SK-N-SH treated with all-trans-retinoic acid at 6 μM for 48 hours (cell line): ENCODE results near the gene MSI1.

Source experiments
- ATAC-seq: fragments of 200-7000 bp; cut with Tn5 transposase; 3 replicates; pipeline ENCODE4 v1.9.1; 2020; ENCODE audit warnings: mild to moderate bottlenecking, moderate library complexity
- ARNTL ChIP-seq: fragments of 450-650 bp; formaldehyde crosslinking; IDR thresholded peaks from 2 replicates; pipeline ENCODE4 v1.5.0; 2020; ENCODE audit warnings: low read depth, mild to moderate bottlenecking, moderate library complexity, borderline replicate concordance
- BACH2 ChIP-seq: fragments of 250-450 bp; sonication (Bioruptor Pico); IDR thresholded peaks from 2 replicates; pipeline ENCODE4 v1.9.0; 2021; ENCODE audit warnings: mild to moderate bottlenecking, borderline replicate concordance
- CREB5 ChIP-seq: fragments of 250-450 bp; sonication (Bioruptor Pico); IDR thresholded peaks from 2 replicates; pipeline ENCODE4 v1.5.1; 2020; ENCODE audit warnings: low read depth, mild to moderate bottlenecking, moderate library complexity
- CSDC2 ChIP-seq: fragments of 250-450 bp; sonication (Bioruptor Pico); IDR thresholded peaks from 2 replicates; pipeline ENCODE4 v1.5.0; 2020; ENCODE audit warnings: mild to moderate bottlenecking, moderate library complexity
- CSRNP3 ChIP-seq: fragments of 250-450 bp; sonication (Bioruptor Pico); IDR thresholded peaks from 2 replicates; pipeline ENCODE4 v1.5.1; 2021; ENCODE audit warnings: mild to moderate bottlenecking, moderate library complexity
- GLIS3 ChIP-seq: fragments of 250-450 bp; sonication (Bioruptor Pico); IDR thresholded peaks from 2 replicates; pipeline ENCODE4 v1.5.0; 2020; ENCODE audit warnings: mild to moderate bottlenecking, moderate library complexity
- ISL1 ChIP-seq: fragments of 250-450 bp; sonication (Bioruptor Pico); IDR thresholded peaks from 2 replicates; pipeline ENCODE4 v2.1.2; 2022; ENCODE audit warnings: mild to moderate bottlenecking, moderate library complexity
- OSR1 ChIP-seq: fragments of 250-450 bp; sonication (Bioruptor Pico); IDR thresholded peaks from 2 replicates; pipeline ENCODE4 v1.8.0; 2022; ENCODE audit warnings: moderate library complexity, mild to moderate bottlenecking, inconsistent platforms
- POU6F1 ChIP-seq: fragments of 250-450 bp; sonication (Bioruptor Pico); IDR thresholded peaks from 2 replicates; pipeline ENCODE4 v1.8.0; 2021; ENCODE audit warnings: low read depth, mild to moderate bottlenecking, moderate library complexity, borderline replicate concordance
- PPARA ChIP-seq: fragments of 250-450 bp; sonication (Bioruptor Pico); IDR thresholded peaks from 2 replicates; pipeline ENCODE4 v1.5.0; 2020; ENCODE audit warnings: mild to moderate bottlenecking, borderline replicate concordance
- RARB ChIP-seq: fragments of 250-450 bp; sonication (Bioruptor Pico); IDR thresholded peaks from 2 replicates; pipeline ENCODE4 v1.8.0; 2021; ENCODE audit warnings: mild to moderate bottlenecking, moderate library complexity
- SNAI2 ChIP-seq: fragments of 250-450 bp; sonication (Bioruptor Pico); IDR thresholded peaks from 2 replicates; pipeline ENCODE4 v1.5.0; 2020; ENCODE audit warnings: mild to moderate bottlenecking, moderate library complexity
- TCF4 ChIP-seq: fragments of 250-450 bp; sonication (Bioruptor Pico); IDR thresholded peaks from 2 replicates; pipeline ENCODE4 v1.8.0; 2021; ENCODE audit warnings: mild to moderate bottlenecking, moderate library complexity, borderline replicate concordance
- TOX ChIP-seq: fragments of 250-450 bp; sonication (Bioruptor Pico); IDR thresholded peaks from 2 replicates; pipeline ENCODE4 v1.8.0; 2021; ENCODE audit warnings: mild to moderate bottlenecking, moderate library complexity, borderline replicate concordance
- ZC3H10 ChIP-seq: fragments of 250-450 bp; sonication (Bioruptor Pico); IDR thresholded peaks from 2 replicates; pipeline ENCODE4 v1.5.1; 2021; ENCODE audit warnings: mild to moderate bottlenecking, moderate library complexity
- ZFP3 ChIP-seq: fragments of 250-450 bp; sonication (Bioruptor Pico); IDR thresholded peaks from 2 replicates; pipeline ENCODE4 v1.5.0; 2020; ENCODE audit warnings: mild to moderate bottlenecking, moderate library complexity
- ZFP30 ChIP-seq: fragments of 450-650 bp; formaldehyde crosslinking; IDR thresholded peaks from 2 replicates; pipeline ENCODE4 v1.5.0; 2022; ENCODE audit warnings: mild to moderate bottlenecking, moderate library complexity
- ZNF565 ChIP-seq: fragments of 450-650 bp; formaldehyde crosslinking; conservative IDR thresholded peaks from 2 replicates; pipeline ENCODE4 v1.5.0; 2020; ENCODE audit warnings: low read depth, mild to moderate bottlenecking, moderate library complexity
- ZNF70 ChIP-seq: fragments of 450-650 bp; formaldehyde crosslinking; IDR thresholded peaks from 2 replicates; pipeline ENCODE4 v1.5.0; 2020; ENCODE audit warnings: mild to moderate bottlenecking, moderate library complexity
- ZNF8 ChIP-seq: fragments of 450-650 bp; formaldehyde crosslinking; IDR thresholded peaks from 2 replicates; pipeline ENCODE4 v1.5.0; 2020; ENCODE audit warnings: mild to moderate bottlenecking, moderate library complexity
- TF ChIP-seq, protein P1 (sequence below): fragments of 250-450 bp; sonication (Bioruptor Pico); IDR thresholded peaks from 2 replicates; pipeline ENCODE4 v1.5.0; 2020; ENCODE audit warnings: mild to moderate bottlenecking, moderate library complexity

Gene MSI1

GRCh38 chr12:120353136-120353535 lies 15.8 kb downstream of the MSI1 start:
- no peak for ATAC-seq
- TF ChIP-seq TOX (CRISPR knock-in tag), result no peak
- TF ChIP-seq, protein P1, sequence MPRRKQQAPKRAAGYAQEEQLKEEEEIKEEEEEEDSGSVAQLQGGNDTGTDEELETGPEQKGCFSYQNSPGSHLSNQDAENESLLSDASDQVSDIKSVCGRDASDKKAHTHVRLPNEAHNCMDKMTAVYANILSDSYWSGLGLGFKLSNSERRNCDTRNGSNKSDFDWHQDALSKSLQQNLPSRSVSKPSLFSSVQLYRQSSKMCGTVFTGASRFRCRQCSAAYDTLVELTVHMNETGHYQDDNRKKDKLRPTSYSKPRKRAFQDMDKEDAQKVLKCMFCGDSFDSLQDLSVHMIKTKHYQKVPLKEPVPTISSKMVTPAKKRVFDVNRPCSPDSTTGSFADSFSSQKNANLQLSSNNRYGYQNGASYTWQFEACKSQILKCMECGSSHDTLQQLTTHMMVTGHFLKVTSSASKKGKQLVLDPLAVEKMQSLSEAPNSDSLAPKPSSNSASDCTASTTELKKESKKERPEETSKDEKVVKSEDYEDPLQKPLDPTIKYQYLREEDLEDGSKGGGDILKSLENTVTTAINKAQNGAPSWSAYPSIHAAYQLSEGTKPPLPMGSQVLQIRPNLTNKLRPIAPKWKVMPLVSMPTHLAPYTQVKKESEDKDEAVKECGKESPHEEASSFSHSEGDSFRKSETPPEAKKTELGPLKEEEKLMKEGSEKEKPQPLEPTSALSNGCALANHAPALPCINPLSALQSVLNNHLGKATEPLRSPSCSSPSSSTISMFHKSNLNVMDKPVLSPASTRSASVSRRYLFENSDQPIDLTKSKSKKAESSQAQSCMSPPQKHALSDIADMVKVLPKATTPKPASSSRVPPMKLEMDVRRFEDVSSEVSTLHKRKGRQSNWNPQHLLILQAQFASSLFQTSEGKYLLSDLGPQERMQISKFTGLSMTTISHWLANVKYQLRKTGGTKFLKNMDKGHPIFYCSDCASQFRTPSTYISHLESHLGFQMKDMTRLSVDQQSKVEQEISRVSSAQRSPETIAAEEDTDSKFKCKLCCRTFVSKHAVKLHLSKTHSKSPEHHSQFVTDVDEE (CRISPR knock-in tag), result no peak

- ATAC-seq, result peak; percentile 21
- TF ChIP-seq GLIS3 (CRISPR knock-in tag) (no peak), BACH2 (CRISPR knock-in tag) (no peak), ISL1 (CRISPR knock-in tag) (no peak), PPARA (CRISPR knock-in tag) (no peak), TCF4 (CRISPR knock-in tag) (no peak), ARNTL (CRISPR knock-in tag) (no peak), ZC3H10 (CRISPR knock-in tag) (no peak), ZNF70 (no peak), CREB5 (CRISPR knock-in tag) (no peak), CSRNP3 (CRISPR knock-in tag) (no peak), OSR1 (CRISPR knock-in tag) (no peak), RARB (CRISPR knock-in tag) (no peak), ZNF8 (CRISPR knock-in tag) (no peak), ZFP30 (CRISPR knock-in tag) (no peak), ZNF565 (CRISPR knock-in tag) (no peak), POU6F1 (CRISPR knock-in tag) (no peak), ZFP3 (CRISPR knock-in tag) (no peak), CSDC2 (no peak)
- TF ChIP-seq, protein P1 (CRISPR knock-in tag), result no peak
- TF ChIP-seq, all 23 proteins: peak for 0
Measured at GRCh38 chr12:120352117-120352516, 16.8 kb downstream of the MSI1 start.

- ATAC-seq, result no peak
- TF ChIP-seq PPARA (CRISPR knock-in tag) (no peak), OSR1 (CRISPR knock-in tag) (no peak), ZFP3 (CRISPR knock-in tag) (no peak), TCF4 (CRISPR knock-in tag) (no peak), RARB (CRISPR knock-in tag) (no peak), ZFP30 (CRISPR knock-in tag) (no peak), SNAI2 (no peak), CREB5 (CRISPR knock-in tag) (no peak), ZC3H10 (CRISPR knock-in tag) (no peak), ZNF8 (CRISPR knock-in tag) (no peak), ZNF565 (CRISPR knock-in tag) (no peak), CSDC2 (no peak), TOX (CRISPR knock-in tag) (no peak)
- TF ChIP-seq, protein P1 (CRISPR knock-in tag), result no peak
Measured at GRCh38 chr12:120350576-120351350, 18.2 kb downstream of the MSI1 start.
